HG03354 (cell line): ENCODE measurements around the gene OTX2.

Source experiments
- ATAC-seq: cut with Tn5 transposase; IDR thresholded peaks from one replicate; pipeline ENCODE4 v1.9.1; 2021; ENCODE audit warnings: mild to moderate bottlenecking; ENCODE audit not compliant: unreplicated experiment, poor library complexity, severe bottlenecking

Gene OTX2

DNA sequence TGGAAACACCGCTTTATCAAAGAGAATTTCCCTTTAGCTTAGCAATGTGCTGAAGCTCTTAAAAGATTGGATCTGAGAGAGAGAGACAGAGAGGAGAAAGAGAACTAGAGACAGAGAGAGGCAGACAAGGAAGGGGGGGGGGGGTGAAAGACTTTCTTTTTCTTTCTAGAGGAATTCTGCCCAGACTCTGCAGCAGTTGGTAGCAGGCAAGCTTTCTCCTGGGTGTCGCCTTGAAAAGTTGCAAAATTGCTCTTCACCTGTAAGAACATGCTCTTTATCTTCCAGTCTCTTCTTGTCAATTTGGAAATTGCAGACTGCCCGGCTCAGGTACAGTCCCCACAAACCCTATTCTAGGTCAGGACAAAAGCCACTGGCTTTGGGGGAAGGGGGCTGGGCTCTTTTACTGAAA is 2.9 kb upstream of the OTX2 start:
- no peak for ATAC-seq

DNA sequence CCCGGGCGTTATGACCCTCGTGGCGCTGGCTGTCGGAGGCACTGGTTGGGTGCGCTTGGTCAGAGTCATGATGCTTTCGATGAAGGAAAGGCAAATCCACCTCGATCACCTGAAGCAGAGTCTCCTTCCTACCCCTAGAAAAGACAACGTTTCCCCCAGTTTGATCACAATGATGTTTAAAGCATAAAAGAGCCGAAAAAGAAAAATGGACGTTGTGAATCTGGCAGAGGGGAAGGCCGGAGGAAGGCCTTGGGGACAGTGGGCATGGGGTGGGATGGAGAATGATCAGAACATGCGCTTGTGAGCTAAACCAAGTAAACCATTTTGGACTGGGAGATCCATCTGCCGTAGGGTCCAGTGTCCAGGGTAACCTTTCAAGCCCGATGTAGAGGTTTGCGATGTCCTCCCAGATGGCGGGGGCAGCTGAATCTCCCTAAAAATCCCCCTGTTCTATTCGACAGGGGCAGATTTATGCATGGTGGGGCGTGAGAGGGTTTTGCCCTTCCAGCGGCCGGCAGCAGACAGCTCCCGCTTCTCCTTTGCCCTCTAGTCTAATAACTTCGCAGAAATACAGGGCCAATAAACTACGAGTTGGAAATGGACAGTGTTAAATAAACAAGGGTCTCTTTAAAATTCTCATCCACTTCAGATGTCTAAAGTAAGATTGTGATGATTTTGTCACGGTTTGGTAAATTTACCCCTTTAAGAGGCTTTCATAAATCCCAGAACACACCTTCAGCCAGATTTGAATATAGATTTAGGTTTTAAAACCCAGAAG is 2.3 kb upstream of the OTX2 start:
- ATAC-seq: no peak

DNA sequence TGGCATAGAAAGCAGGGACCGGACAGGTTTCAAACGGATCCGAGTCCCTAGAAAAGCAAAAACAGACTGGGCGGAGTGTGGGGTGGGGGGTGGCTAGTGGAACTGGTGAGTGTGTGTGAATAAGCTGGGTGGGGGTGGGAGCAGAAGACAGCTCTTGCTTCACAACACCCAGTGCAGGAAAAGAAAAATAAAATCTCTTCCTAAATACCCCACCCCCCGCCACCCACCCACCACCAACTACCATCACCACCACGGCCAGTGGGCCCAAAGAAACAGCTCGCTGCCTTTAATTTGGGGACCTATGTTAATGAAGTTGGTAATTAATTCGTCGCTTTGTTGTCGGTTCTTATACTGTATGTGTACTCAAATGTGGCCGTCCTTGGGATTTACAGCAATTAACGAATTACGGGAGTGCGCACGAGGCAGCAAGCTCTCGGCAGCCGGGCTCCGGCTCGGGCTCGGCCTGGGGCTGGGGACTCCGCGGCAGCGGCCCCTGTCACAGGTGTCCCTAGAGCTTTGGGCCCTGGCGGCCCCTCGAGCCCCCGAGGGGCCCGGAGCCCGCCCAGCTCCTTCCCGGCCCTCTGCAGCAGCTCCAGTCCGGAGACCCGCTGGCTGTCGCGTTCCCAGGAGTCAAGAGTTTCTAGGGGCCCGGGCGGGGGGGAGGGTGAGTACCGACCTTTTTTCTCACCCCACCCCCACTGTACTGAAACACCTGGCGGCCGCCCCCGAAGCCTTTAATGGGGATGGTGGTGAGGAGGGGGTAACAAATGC is 1.5 kb upstream of the OTX2 start:
- no peak for ATAC-seq

DNA sequence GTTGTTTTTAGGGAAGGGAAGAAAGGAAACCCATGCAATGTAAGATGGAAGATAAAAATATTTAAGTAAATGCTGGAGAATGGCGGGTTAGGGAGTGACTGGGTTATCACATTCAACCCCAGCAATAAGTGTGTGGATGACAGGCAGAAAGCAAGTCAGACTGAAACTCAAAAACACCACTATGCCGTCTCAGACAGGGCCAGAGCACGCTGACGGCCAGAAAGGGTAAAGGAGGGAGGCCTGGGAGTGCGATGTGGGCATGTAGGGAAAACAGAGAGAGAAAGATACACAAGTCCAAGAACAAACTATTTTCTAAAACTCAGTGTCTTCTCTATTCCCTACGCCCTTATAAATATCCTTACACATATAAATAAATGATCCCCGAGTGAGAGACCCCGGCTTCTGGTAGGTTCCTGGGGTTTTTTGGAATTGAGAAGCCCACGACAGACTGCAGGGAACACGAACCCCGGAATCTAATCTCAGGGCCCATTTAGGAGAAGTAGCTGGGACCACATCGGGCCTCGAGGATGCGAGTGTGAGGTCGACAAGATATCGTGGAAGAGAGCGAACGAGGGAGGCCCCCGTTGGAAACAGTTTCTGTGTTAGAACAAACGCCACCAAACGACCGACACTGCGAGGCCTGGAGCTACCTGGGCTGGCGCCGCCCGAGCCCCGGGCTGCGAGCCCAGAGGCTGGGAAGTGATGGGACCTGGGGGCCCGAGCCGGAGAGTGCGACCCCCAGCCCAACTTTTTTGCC is 735 bp upstream of the OTX2 start:
- ATAC-seq: no peak

DNA sequence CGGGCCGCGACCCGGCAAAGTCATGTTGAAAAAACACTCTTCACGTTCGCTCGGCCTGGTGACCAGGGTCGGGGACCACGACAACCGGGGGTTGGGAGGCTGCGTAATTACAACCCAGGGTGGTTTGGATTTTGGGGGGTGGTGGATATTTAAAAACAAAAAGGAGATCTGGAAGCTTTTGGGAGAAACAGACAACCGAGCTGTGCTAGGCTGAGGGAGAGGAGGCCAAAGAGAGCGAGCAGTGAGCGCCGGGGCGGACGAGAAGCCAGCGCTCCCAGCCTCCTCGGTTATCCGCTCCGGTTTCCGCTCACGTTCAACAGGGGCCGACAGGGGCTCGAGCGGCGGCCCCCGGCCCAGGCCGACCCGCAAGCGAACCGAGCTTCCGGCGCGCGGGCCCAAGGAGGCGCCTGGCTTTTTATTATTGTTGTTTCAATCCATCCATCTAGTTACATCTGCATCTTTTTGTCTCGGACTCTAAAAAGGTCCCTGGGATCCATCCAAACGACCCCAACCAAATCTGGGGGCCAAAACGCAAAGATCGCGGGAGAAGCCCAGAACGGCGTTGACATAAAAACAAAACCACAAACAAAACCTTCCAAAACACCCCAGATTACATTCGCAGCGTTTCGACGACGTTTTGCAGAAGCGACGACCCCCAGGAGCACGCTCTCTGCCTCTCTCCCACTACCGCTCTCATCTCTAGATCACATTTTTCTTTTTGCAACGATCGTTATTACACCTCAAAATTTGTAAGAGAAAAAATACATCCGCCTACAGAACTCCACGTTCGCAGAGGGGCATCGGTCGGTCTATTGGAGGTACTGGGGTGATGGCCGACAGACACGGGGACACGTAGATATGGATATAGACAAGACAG is 771 bp downstream of the OTX2 start:
- ATAC-seq: no peak

DNA sequence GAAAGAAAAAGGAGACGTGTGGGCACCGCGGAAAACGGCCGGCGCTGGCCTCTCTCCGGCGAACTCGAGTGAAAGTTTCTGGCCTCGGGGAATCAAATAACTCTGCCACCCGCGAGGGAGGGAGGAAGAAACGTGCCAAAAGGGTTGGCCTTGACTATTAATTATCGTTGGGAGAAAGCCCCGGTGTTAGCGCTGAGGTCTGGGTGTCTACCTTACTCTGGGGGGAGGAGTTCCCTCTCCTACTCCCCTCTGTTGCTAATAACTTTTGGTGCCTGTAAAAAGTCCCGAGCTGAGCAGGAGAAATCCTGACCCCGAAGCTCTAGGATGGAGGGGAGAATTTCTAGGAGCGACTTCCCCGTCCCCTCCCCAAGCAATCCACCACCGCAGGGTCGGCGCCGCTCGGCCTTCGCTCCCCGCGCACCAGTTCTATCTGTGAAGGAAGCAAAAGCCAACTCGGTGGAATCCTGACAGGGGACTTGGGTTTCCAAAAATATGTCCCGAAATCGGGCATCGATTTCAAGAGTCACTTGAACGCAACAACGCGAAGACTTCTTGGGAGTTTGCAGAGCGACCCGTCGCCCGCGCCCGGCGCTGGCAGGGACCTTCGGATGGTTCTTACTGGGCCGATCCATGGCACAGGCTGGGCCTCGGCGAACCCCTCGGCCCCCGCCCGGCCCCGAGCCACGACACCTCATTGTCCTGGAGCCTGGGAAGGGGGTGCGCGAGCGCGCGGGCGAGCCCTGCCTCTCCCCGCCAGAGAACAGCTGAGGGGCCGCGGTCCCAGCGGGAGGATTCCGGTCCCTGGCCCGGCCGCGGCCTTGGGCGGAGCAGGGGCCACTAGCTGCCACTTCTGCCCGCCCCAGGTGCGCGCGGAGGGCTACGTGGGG is 1.7 kb downstream of the OTX2 start:
- no peak for ATAC-seq

DNA sequence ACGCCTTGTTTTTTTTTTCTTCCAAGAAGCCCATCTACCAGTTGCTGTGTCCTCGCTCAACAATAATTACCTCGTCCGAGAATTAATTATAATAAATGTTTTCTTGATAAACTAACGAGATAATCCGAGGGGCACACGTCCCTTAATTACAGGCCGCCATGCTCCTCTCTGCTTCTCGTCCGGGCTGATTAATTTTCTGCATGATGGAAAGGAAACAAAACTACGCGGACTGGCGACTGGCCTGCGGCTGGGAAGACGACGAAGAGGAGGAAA is 2.2 kb downstream of the OTX2 start:
- no peak for ATAC-seq

DNA sequence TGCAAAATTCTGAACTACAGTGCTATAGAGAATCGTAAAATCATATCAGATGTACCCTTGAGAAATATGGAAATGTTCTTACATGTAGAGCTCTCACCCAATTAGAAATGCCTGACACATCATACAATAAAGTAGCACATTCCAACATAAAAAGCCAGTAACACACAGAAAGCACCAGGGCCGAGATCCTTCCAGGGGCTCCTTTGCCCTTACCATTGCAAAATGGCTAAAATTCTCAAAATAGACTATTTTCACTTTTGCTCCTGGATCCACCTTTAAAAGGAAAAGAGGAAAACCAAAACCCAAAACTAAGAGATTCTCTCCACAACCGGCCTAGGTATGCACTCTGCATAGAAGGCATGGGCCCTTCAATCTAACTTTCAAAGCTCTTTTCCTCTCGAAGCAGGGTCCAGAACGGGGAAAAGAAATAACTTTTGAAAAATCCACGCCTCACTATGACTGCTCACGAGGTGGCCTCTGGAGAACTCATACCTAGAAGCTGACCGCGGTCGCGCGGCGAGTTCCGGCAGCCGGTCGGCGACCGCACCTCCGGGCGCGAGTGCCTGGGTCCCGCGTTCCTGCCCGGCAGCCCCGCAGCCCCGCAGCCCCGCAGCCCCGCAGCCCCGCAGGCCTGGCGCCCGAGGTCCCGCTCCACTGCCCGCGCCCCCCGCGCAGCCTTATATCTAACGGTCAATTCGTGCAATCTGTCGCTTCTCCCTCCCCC is 2.7 kb downstream of the OTX2 start:
- no peak for ATAC-seq

DNA sequence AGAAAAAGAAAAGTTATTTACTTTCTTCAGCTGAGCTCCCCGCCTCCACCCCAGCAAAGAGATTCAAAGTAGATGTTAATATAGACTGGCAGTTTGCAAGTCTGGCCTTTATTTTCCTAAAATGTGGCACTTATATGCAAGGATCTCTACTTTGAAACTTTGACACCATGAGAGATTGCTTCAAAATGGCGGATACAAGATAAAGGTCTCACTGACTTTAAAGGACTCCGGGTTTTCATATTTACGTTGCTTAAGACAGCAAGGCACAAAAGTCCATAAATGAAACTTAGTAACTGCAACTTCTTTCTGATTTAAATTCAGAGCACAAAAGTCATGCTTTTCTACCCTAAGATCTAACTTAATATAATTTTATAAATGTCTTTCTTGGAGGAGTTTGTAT is 3.5 kb downstream of the OTX2 start:
- no peak for ATAC-seq

DNA sequence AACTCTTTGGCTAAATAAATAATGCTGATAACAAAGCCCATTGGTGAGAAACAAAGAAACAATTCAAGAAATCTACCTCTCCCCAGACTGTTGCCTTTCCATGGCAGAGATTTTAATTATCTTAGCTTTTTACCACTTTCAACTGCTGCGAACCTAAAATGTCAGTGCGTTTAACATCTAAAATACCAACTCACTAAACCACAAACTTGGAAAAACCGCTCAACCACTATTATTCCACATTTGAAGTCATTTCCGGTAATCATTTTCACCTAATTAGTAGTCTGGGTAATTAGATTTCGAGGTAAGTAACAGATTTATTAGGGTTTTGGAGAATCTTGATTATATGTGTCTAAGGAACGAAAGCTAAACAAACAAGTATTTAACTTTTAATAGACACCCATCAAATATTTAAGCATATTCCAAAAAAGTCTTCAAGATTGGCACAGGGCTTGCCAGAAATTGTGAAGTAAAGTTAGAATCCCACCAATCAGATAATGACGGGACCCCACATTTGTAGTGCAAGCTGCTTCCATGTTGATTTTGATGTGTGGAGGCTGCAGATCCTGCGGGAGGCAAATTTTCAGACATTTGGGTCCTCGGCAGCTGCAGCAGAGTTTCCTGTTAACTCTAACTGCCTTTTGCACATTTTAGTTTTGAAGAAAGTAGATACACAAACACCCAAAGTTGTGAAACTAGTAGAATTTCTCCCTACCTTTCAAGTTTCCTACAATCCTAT is 4.1 kb downstream of the OTX2 start:
- no peak for ATAC-seq

DNA sequence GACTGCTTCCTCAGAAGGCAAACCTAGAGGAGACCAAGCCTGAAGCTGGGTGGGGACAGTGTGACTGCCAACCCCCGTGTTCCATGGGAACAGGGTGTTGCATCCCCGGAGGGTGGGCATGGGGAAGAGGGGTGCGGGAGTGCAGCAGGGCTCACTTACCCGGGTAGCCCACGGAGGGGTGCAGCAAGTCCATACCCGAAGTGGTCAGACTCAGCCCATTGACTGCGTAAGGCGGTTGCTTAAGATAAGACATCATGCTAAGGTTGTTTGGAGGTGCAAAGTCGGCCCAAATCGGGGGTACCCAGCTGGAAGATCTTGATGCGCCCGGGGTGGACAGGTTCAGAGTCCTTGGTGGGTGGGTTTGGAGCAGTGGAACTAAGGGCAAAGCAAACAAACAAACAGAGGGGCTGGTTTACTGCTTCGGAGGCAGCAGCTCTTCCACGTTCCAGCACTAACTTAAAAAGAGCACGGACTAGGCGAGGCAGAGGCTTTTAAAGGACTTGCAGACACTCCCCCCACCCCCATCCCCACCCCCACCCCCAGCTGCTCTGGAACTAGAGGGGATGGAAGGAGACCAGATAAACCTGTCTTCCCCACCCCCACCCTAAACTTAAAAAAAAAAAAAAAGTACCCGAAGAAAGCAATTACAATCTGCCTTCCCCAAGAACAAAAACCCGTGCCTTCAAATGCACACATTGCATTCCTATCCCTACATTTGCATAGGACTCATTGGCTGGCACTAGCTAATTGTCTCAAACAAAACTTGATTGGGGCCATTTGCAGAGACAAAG is 4.9 kb downstream of the OTX2 start:
- no peak for ATAC-seq

DNA sequence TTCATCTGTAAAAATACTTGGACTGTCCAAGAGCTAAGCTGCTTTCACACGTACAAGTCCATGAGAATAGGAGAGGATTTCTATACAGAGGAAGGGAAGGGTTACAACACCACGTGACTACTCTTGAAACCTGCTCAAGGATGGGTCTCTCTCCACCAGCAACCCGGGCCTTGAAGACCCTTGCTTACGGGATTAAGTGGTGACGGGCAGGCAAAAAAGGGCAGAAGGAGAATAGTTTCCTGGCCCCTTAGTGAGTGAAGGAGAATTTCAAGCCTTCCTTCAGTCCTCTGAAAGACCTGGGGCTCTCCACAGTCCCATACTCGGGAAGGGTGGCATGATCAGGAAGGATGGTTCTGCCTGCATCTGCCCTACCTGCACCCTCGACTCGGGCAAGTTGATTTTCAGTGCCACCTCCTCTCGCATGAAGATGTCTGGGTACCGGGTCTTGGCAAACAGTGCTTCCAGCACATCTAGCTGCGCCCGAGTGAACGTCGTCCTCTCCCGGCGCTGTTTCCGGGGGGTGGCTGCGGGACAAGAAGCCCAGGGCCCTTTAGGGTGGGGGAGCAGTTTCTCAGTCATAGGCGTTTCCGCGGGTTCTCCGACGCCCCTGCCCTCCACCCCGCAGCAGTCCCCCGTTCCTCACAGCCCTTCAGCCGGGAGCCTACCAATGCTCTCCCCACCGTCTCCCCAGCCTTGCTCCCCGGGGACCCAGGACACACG is 6.3 kb downstream of the OTX2 start:
- ATAC-seq: no peak

DNA sequence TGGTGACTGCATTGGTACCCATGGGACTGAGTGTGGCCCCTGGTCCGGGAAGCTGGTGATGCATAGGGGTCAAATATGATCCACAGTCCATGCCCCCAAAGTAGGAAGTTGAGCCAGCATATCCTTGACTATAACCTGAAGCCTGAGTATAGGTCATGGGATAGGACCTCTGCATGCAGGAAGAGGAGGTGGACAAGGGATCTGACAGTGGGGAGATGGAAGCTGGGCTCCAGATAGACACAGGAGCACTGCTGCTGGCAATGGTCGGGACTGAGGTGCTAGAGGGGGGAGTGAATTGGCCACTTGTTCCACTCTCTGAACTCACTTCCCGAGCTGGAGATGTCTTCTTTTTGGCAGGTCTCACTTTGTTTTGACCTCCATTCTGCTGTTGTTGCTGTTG is 8.4 kb downstream of the OTX2 start:
- ATAC-seq: no peak

DNA sequence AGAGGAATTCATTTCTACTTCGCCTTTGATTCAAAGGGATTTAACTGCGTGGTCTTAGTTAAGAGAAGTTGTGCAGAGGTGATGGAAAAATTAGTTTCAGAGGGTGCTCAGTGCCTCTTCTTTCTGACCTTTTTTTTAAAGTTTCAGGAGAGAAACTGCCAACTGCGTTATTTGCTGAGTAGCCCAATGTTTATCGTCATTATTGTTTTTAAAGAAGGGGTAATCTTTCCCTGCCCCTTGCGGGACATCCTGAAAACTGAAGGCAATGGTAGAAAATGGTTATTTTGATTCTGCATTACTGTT is 11.0 kb downstream of the OTX2 start:
- no peak for ATAC-seq

DNA sequence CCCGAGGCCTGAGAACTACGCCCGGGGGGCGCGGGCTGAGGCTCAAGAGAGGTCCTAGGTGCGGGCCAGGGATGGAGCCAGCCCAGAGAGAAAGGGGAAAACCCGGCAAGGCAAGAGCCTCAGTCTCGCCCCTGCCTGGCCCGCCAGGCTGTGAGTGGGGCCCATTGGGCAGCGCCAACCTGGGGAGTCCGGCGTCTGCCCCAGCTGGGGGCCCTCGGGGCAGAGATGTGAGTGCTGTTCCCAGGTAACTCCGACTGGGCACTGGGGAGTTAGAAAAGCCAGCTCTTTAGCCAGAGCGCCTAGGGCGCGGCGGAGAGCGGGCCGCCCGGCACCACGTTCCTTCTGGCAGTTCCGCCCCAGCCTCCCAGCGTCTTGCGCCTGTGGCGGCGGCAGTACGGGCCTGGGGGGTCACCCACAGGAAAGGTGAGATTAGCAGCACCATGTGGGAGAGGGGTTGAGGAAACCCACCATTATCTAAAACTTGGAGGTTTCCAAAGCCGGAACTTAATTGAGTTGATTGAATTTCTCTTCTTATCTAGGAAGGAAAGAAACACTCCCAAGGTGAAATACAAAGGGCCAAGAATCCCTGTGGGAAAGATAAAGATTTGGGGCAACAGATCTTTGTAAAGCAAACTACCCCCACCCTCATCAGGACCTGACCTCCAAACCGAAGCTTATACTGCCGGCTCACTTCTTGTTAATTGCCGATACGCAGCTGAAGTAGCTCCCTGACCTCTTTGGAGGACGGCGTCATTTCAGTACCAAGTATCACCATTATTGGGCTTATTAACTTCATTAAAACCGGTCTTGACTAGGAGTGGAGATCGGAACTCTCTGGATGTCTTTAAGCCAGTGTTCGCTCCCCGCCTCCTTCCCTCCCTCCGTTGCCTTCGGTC is 11.6 kb downstream of the OTX2 start:
- ATAC-seq: no peak
